PC-3 (cell line): ENCODE results near the gene DMGDH.

Source experiments
- CTCF ChIP-seq: fragments of 300-600 bp; sonication (generic); conservative IDR thresholded peaks from 2 replicates; pipeline ENCODE4 v1.5.1; 2017; ENCODE audit warnings: antibody characterized with exemption, low read depth, mild to moderate bottlenecking, low read length
- EZH2phosphoT487 ChIP-seq: fragments of 300-600 bp; sonication (generic); IDR thresholded peaks from 2 replicates; pipeline ENCODE4 v1.6.1; 2018; ENCODE audit warnings: mild to moderate bottlenecking, antibody characterized with exemption, low read length, borderline replicate concordance

DNA sequence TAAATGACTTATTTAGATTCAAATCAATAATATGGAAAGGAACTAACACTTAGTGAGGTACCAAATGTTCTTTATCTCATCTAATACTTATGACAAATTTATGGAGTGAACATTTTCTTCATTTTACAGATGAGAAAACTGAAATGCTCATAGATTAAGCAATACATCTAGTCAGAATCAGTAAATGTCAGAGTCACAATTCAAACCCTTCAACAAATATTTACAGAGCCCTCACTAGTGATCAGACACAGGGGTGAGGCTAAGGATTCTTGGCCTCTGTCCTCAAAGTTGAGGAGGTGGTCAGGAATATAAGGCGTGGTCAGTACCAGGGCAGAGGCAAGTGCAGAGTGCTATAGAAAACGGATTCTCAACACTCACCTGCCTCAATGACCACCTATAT lies 54.8 kb downstream of the DMGDH start:
- TF ChIP-seq CTCF (no peak), EZH2phosphoT487 (no peak)
